Measurements from ENCODE around the gene UBA7.

DNA sequence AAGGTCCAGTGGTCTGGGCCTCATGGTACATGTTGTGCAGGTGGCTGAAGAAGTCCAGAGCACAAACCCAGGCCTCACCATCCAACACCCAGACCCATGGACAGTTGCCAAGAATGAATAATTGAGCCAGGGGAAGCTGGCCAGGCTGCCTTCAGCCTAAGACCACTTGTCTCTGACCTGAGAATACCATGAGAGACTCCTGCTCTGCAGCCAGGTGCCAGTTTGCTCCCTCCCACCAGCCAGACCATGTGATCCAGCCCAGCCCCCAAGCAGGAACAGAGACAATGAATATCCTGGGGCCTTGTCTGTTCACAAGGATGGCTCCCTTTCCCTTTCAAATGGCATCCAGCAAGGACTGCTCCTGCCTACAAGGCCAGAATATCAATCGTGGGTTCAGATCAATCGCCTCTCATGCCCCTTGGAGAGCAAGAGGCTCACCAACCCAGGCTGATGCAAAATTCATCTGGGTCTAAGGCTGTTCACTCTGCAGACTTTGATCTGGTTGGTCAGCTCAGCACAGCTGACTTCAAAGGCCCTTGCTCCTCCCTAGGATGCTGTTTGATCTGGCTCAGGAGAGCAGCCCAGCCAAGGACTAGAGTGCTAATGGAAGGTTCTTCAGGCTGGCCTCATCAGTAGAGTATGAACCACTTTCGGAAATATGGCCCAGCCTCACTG, 29.2 kb upstream of the UBA7 start:
- TF ChIP-seq, protein P1, sequence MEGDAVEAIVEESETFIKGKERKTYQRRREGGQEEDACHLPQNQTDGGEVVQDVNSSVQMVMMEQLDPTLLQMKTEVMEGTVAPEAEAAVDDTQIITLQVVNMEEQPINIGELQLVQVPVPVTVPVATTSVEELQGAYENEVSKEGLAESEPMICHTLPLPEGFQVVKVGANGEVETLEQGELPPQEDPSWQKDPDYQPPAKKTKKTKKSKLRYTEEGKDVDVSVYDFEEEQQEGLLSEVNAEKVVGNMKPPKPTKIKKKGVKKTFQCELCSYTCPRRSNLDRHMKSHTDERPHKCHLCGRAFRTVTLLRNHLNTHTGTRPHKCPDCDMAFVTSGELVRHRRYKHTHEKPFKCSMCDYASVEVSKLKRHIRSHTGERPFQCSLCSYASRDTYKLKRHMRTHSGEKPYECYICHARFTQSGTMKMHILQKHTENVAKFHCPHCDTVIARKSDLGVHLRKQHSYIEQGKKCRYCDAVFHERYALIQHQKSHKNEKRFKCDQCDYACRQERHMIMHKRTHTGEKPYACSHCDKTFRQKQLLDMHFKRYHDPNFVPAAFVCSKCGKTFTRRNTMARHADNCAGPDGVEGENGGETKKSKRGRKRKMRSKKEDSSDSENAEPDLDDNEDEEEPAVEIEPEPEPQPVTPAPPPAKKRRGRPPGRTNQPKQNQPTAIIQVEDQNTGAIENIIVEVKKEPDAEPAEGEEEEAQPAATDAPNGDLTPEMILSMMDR (conservative IDR thresholded peaks at IDR 0.05), result no peak
- no peak for TF ChIP-seq ZFX (IDR thresholded peaks at IDR 0.05)
